HG03342 (cell line): Measurements from ENCODE around the gene VEPH1.

ENCODE experiments used
- ATAC-seq: cut with Tn5 transposase; IDR thresholded peaks from one replicate; pipeline ENCODE4 v1.9.1; 2021; ENCODE audit warnings: mild to moderate bottlenecking, moderate library complexity; ENCODE audit not compliant: unreplicated experiment

The VEPH1 gene

GRCh38 chr3:157393113-157393512 lies 110.1 kb downstream of the VEPH1 start:
- no peak for ATAC-seq

GRCh38 chr3:157392104-157392503 lies 111.1 kb downstream of the VEPH1 start:
- ATAC-seq = no peak

- no peak for ATAC-seq
These were observed 112.3 kb downstream of the VEPH1 start for GRCh38 chr3:157390713-157391515.

- ATAC-seq = no peak
These were observed 114.2 kb downstream of the VEPH1 start for GRCh38 chr3:157388976-157389375.

- ATAC-seq = no peak
These were observed 115.3 kb downstream of the VEPH1 start for GRCh38 chr3:157387708-157388435.

GRCh38 chr3:157384491-157384890 lies 118.7 kb downstream of the VEPH1 start:
- ATAC-seq = no peak

- ATAC-seq = no peak
These were observed 119.2 kb downstream of the VEPH1 start for GRCh38 chr3:157384031-157384430.

- ATAC-seq = no peak
These were observed 121.6 kb downstream of the VEPH1 start for GRCh38 chr3:157381606-157382005.

- ATAC-seq = no peak
These were observed 123.6 kb downstream of the VEPH1 start for GRCh38 chr3:157379525-157380140.

GRCh38 chr3:157376603-157377300 lies 126.5 kb downstream of the VEPH1 start:
- no peak for ATAC-seq

GRCh38 chr3:157375342-157375986 lies 127.8 kb downstream of the VEPH1 start:
- no peak for ATAC-seq

GRCh38 chr3:157374933-157375332 lies 128.3 kb downstream of the VEPH1 start:
- ATAC-seq = no peak

GRCh38 chr3:157373783-157374182 lies 129.4 kb downstream of the VEPH1 start:
- ATAC-seq = no peak

GRCh38 chr3:157370867-157371266 lies 132.3 kb downstream of the VEPH1 start:
- no peak for ATAC-seq

- ATAC-seq = no peak
These were observed 133.3 kb downstream of the VEPH1 start for GRCh38 chr3:157369727-157370421.

- ATAC-seq = no peak
These were observed 135.0 kb downstream of the VEPH1 start for GRCh38 chr3:157368171-157368570.

GRCh38 chr3:157363393-157363792 lies 139.8 kb downstream of the VEPH1 start:
- no peak for ATAC-seq

GRCh38 chr3:157362348-157362747 lies 140.9 kb downstream of the VEPH1 start:
- no peak for ATAC-seq

GRCh38 chr3:157360044-157360443 lies 143.2 kb downstream of the VEPH1 start:
- no peak for ATAC-seq

GRCh38 chr3:157356541-157356940 lies 146.7 kb downstream of the VEPH1 start:
- ATAC-seq = no peak
